ENCODE results near the gene IMP4.

GRCh38 chr2:130318906-130319305, 23.8 kb upstream of the IMP4 start:
- TF ChIP-seq CTCF (IDR thresholded peaks at IDR 0.05) (no peak), POLR2A (IDR thresholded peaks at IDR 0.05) (no peak)
